OCI-LY3 (cell line): Measurements from ENCODE around the gene SNED1.

ENCODE experiments used
- CTCF ChIP-seq: fragments of 200-600, 300-600 bp; sonication (generic); IDR thresholded peaks from 2 replicates; pipeline ENCODE4 v1.5.1; 2014; ENCODE audit warnings: antibody characterized with exemption, low read length, low read depth
- EZH2phosphoT487 ChIP-seq: fragments of 200-600 bp; shearing (Covaris generic); IDR thresholded peaks from 2 replicates; pipeline ENCODE4 v1.6.1; 2018; ENCODE audit warnings: antibody characterized with exemption, mixed run types, low read depth

- no peak for TF ChIP-seq CTCF
- TF ChIP-seq EZH2phosphoT487, result no peak
Measured at GRCh38 chr2:240972636-240973521, 25.5 kb upstream of the SNED1 start.
